GM12874 (cell line): ENCODE results near the gene CWC27.
A peak's percentile ranks its signal among the peaks of the same experiment; 100 is the strongest.

Experiments used
- CTCF ChIP-seq: IDR thresholded peaks from 2 replicates; pipeline ENCODE4 v1.5.1; 2011; ENCODE audit warnings: low read depth, mild to moderate bottlenecking, control low read depth, low read length, moderate library complexity; ENCODE audit not compliant: insufficient read depth

Gene CWC27

DNA sequence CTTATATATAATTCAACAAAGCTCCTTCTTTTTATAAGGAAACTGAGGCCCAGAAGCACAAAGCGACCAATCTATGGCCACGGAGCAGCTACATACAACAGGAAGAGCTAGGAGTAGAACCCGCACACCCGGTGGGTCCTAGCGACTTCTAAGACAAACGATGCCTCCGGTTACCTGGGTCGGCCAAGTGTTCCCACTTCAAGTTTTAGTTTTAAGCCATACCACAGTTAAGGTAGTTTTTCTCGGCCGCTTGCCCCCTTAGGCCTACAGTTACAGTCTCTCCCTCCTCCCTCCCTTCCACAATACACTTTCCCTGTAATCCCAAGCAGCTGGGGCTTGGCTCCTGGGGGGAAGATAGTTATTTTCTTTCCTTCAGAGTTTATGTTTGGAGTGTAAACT, 772 bp upstream of the CWC27 start:
- no peak for TF ChIP-seq CTCF

DNA sequence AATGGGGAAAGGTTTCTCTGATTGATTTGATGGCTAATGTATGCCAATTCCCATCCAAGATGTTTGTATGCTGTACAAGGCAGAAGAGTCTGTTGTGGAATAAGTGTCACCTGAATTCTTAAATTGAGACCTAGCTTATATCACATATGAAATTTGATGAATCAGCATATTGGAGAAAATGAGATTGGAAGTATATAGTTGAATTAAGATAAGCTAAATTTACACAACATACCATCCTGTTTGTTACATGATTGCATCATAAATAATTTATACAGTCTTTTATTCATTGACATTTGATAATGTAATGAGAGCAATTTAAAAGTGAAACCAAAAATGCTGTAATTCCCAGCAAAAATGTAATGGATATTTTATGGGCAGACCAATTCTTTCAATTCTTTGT, 1.1 kb downstream of the CWC27 start:
- TF ChIP-seq CTCF: no peak

- TF ChIP-seq CTCF: no peak
Observed at GRCh38 chr5:64771736-64772135, 3.0 kb downstream of the CWC27 start.

DNA sequence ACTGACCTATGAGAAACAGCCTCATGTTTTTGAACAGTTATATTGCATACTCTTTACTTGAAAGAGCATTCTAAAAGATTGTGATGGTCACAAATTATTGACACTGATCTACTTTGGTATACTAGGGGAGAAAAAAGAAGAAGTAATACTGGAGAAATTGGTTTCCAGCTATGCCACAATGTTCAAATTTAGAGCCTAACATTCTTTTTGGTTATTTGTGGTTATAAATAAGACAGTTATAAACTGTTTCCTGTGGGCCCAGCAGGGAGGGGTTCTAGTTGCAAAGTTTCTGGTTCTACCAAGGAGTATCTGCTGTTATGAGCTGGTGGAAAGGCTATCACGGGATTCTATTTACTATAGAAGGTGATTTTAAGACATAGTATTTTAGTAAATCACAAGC, 4.8 kb downstream of the CWC27 start:
- TF ChIP-seq CTCF: no peak

DNA sequence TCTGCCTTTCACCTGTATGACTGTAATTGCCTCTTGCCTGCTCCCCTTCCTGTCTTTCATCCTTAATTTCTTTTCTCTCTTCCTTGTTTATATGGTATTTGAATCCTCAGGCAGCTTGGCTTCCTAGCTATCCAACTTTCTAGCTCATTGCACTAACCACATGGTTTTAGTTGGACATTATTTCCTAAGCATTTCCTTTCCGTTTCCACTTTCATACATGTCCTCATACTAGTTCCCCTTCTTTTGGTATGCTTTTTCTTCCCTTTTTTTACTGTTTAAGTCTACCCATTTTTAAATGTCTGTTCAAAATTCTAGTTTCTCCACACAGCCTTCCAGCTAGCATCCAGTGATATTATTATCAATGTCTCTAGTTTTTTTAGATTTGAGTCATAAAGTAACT, 6.6 kb downstream of the CWC27 start:
- TF ChIP-seq CTCF: no peak

- TF ChIP-seq CTCF: peak; percentile 56; the same call in 1 of the 2 replicates
Observed at GRCh38 chr5:64784451-64785025, 15.8 kb downstream of the CWC27 start.

GRCh38 chr5:64786372-64786771, 17.6 kb downstream of the CWC27 start:
- no peak for TF ChIP-seq CTCF

DNA sequence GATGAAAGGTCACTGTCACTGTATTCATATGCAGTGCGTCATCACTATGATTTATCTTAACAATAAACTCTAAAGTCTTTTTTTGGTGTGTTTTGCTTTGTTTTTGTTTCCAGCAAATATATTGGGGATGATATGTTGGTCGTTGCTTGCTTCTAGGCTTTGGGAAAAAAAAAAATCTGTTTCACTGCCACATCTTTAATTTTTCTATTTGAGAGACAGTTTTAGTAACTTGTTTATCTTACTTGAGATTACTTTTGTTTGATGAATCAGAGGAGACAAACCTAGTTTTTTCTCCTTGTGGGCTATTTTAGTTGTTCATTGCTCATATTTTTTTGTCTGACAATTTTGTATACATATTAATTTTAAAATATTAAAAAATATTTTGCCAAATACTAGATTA, 19.4 kb downstream of the CWC27 start:
- TF ChIP-seq CTCF: no peak
